ENCODE data around the gene CATSPERB.

CATSPERB gene

DNA sequence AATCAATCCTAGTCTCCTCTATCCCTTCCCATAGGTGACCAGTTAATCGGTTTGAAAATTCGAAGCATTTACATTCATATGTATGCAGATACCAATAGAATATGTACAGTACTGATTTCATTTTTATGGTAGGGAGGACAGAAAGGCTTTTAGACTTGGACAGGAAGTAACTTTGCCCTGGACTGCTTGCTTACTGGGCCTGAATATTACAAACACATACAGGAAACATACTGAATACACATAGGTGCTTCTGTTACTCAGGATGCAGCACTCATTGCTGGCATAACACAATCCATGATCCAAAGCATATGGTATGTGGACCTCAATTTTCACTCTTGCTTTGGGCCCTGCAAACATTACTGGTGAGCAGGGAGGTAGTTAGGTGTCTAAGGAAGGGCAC lies 71.1 kb downstream of the CATSPERB start:
- Histone ChIP-seq H3K36me3 (no peaks in the 10 kb centered on the region), H3K9ac (no peak overlapping the region), H3K4me2 (no peak overlapping the region), H3K9me3 (replicated peaks in 1 of 11) (no peaks in the 10 kb centered on the region), H4K20me1 (no peaks in the 10 kb centered on the region), H3K4me3 (no peak overlapping the region), H3K4me1 (peaks cover 0 to 7% (median 0%) of the 10 kb centered on the region in 10 experiments; a peak in 6 of 20 replicates), H3K27ac (no peak overlapping the region), H3K27me3 (no peaks in the 10 kb centered on the region)
- TF ChIP-seq Cebpa-rat (IDR thresholded peaks at IDR 0.05) = no peak

DNA sequence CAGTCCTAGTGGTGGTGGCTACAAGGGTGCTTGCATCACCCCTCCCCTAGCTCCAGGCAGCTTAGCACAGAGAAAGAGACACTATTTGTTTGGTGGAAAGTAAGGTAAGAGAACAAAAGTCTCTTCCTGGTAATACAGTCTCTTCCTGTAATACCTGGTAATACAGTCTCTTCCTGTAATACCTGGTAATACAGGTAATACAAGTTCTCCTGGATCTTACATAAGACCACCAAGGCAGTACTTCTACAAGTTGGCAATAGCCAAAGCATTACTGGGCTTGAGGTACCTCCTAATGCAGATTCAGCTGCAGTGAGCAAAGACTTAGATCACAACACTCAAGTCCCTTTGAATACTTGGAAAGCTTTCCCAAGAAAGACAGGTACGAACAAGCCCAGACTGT lies 77.0 kb downstream of the CATSPERB start:
- H3K9ac ChIP-seq = no peak overlapping the region

DNA sequence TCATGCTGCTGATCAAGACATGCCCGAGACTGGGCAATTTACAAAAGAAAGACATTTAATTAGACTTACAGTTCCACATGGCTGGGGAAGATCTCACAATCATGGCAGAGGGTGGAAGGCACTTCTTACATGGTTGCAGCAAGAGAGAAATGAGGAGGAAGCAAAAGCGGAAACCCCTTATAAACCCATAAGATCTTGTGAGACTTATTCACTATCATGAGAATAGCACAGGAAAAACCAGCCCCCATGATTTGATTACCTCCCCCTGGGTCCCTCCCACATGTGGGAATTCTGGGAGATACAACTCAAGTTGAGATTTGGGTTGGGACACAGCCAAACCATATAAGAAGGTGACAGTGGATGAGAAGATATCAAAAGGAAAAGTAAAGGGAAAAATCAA lies 78.4 kb downstream of the CATSPERB start:
- Histone ChIP-seq H3K4me1 (0 out of 20 replicates have a peak, but pooled peaks cover 0 to 3% (median 0%) of the 10 kb centered on the region in 10 experiments), H4K20me1 (no peaks in the 10 kb centered on the region), H3K27ac (no peak overlapping the region), H3K4me3 (no peak overlapping the region), H3K9ac (no peak overlapping the region), H3K27me3 (no peaks in the 10 kb centered on the region), H3K4me2 (no peak overlapping the region), H3K36me3 (no peaks in the 10 kb centered on the region), H3K9me3 (replicated peaks in 1 of 11) (no peaks in the 10 kb centered on the region)
- TF ChIP-seq Cebpa-rat (IDR thresholded peaks at IDR 0.05) = no peak

More for the DNA sequence above, 77.0 kb downstream of the CATSPERB start:
- Histone ChIP-seq H3K27ac (no peak overlapping the region), H3K4me1 (0 out of 20 replicates have a peak, but pooled peaks cover 0 to 3% (median 0%) of the 10 kb centered on the region in 10 experiments), H3K4me2 (no peak overlapping the region), H3K9me3 (replicated peaks in 1 of 11) (no peaks in the 10 kb centered on the region), H3K36me3 (no peaks in the 10 kb centered on the region), H3K27me3 (no peaks in the 10 kb centered on the region), H4K20me1 (no peaks in the 10 kb centered on the region), H3K4me3 (no peak overlapping the region)
- no peak for TF ChIP-seq Cebpa-rat (IDR thresholded peaks at IDR 0.05)

DNA sequence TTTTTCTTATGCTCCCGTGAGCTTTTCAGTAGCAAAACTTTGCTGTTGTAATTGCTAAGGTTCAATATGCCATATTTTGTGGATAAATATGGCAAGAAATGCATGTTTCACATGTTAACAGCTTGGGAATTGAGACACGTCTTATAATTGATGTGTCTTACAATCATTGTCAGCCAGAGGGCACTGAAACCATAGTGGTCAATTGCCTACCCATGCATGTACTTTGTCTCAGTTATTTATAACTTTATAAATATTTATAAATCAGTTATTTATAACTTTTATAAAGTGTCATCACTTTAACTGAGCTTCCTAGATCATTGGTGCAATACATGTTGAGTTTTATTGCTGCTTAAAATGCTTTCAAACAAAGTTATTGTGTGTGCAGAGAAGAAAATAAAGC lies 82.0 kb downstream of the CATSPERB start:
- Histone ChIP-seq H3K4me2 (no peak overlapping the region), H4K20me1 (no peaks in the 10 kb centered on the region), H3K36me3 (no peaks in the 10 kb centered on the region), H3K4me3 (no peak overlapping the region), H3K4me1 (0 out of 20 replicates have a peak, but pooled peaks cover 0 to 3% (median 0%) of the 10 kb centered on the region in 10 experiments), H3K27ac (no peak overlapping the region), H3K9me3 (replicated peaks in 1 of 11) (no peaks in the 10 kb centered on the region), H3K27me3 (no peaks in the 10 kb centered on the region), H3K9ac (no peak overlapping the region)
- TF ChIP-seq Cebpa-rat (IDR thresholded peaks at IDR 0.05) = no peak

DNA sequence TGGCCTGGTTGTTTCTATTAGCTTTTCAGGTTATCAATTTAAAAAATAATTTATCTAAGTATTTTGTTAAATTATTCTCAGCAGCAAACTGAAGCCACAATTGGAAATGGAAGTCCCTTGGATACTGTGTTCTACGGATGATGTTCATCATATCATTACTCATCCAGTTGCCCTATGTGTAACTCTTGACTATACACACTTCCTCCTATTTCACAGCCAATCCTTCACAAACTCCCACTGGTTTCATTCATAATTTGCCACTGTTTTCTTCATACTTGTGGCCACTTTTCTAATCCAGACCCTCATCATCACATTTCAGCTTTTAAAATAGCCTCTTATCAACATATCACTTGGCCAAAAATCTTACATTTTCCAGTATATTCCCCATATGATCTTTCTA lies 84.0 kb downstream of the CATSPERB start:
- Histone ChIP-seq H3K9me3 (replicated peaks in 1 of 11) (no peaks in the 10 kb centered on the region), H3K27me3 (no peaks in the 10 kb centered on the region), H4K20me1 (no peaks in the 10 kb centered on the region), H3K4me2 (no peak overlapping the region), H3K36me3 (no peaks in the 10 kb centered on the region), H3K27ac (no peak overlapping the region), H3K9ac (no peak overlapping the region), H3K4me3 (no peak overlapping the region), H3K4me1 (0 out of 20 replicates have a peak, but pooled peaks cover 0 to 3% (median 0%) of the 10 kb centered on the region in 10 experiments)
- TF ChIP-seq Cebpa-rat (IDR thresholded peaks at IDR 0.05) = no peak

DNA sequence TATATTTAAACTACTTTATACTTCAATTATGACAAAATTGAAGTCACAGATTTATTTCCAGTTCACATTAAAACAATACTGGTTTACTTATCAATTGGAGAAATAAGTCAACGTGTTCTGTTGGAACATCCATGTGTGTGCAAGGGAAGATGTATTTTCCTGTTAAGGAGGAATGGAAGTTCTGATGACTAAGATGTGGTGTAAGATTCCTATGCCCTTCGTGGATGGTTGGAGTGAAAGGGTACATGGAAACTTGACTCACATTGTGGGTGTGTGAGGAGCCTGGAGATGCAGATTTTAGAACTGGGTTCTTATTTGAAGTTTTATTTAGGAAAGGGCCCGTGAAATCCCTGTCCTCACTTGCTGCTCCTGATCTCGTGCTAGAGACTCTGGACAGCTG lies 95.3 kb downstream of the CATSPERB start:
- Histone ChIP-seq H3K27ac (no peak overlapping the region), H3K9ac (no peak overlapping the region), H3K4me1 (no peaks in the 10 kb centered on the region), H3K4me3 (no peak overlapping the region), H3K9me3 (replicated peaks in 1 of 11) (no peaks in the 10 kb centered on the region; a peak in 1 of 22 replicates), H3K27me3 (no peaks in the 10 kb centered on the region), H3K36me3 (no peaks in the 10 kb centered on the region), H3K4me2 (no peak overlapping the region), H4K20me1 (no peaks in the 10 kb centered on the region)
- no peak for TF ChIP-seq Cebpa-rat (IDR thresholded peaks at IDR 0.05)

DNA sequence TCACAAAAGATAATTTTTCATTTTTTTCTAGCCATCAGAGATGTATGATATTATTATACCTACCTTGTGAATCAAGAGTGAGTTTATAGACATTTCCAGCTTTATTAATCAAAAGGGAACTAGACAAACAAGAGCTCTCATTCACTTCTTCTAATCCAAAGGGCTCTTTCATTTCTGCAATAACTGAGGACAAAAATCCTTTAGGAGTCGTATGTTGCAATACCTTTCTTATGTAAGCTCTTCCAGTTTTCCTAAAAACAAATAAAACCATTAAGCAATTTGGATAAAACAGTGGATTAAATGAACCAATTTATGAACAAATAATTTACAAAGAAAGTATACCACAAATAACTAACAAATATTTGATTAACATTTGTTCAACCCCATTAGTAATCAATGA lies 107.1 kb downstream of the CATSPERB start:
- H3K9ac ChIP-seq = no peak overlapping the region
- no peaks in the 10 kb centered on the region for H3K9me3 ChIP-seq (replicated peaks in 1 of 11)
- no peaks in the 10 kb centered on the region for H3K4me1 ChIP-seq
- TF ChIP-seq Cebpa-rat (IDR thresholded peaks at IDR 0.05) = 0 out of 22 replicates have a peak, but pooled peaks of 1 of the 11 experiments have one; percentile 13
- H3K27me3 ChIP-seq = no peaks in the 10 kb centered on the region
- no peaks in the 10 kb centered on the region for H3K36me3 ChIP-seq
- no peak overlapping the region for H3K4me2 ChIP-seq
- H3K27ac ChIP-seq = no peak overlapping the region
- H3K4me3 ChIP-seq = no peak overlapping the region
- H4K20me1 ChIP-seq = no peaks in the 10 kb centered on the region

DNA sequence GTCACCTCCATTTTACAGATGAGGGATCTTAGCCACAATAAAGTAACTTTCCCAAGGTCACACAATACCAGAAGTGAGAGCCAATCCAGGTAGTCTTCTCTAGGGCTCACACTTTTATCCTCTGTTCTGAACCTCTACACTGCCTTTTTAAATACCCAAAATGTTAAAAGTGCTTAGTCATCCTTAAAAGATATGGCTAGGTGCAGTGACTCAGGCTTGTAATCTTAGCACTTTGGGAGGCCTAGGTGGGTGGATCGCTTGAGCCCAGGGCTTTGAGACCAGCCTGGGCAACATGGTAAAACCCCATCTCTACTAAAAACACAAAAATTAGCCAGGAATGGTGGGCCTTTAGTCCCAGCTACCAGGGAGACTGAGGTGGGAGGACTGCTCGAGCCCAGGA lies 117.7 kb downstream of the CATSPERB start:
- no peak for TF ChIP-seq Cebpa-rat (IDR thresholded peaks at IDR 0.05)
- Histone ChIP-seq H3K27ac (peak overlapping the region in 1 of 11 experiments; percentile 19; a peak in 1 of 22 replicates), H3K4me3 (no peak overlapping the region), H3K4me1 (no peaks in the 10 kb centered on the region), H3K36me3 (no peaks in the 10 kb centered on the region), H3K9ac (no peak overlapping the region), H4K20me1 (no peaks in the 10 kb centered on the region), H3K9me3 (replicated peaks in 1 of 11) (peaks cover 0 to 6% (median 0%) of the 10 kb centered on the region in 11 experiments; a peak in 2 of 22 replicates), H3K4me2 (no peak overlapping the region), H3K27me3 (no peaks in the 10 kb centered on the region)

DNA sequence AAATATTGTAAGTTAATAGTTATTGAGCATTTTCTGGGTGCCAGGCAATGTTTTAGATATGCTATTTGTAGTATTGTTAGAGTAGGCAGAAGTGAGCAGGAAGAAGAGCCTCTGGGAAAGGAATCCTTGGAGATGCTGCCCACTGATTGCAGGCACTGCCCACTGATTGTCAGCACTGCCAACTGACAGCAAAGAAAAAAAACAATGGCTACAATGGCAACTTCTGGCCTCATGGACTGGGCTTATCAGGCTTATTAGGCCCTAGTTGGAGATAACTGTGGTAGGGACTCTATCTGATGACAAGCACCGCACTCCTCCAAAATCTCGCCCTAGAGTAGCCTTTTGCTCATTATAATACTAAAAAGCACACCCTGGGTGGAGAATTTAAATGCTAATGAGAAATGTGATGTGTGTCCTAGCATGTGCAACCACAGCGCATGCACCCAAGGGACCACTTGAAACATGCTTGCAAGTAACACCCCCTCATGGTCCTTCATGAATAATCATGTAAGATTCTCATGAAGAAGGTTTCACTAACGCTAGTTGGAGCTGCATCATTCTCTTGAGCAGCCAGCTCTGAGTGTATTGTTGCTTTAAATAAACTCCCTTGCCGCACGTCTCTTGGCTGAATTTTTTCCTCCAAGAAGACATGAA lies 118.3 kb downstream of the CATSPERB start:
- H3K4me3 ChIP-seq = no peak overlapping the region
- H3K4me2 ChIP-seq = no peak overlapping the region
- H3K27me3 ChIP-seq = no peaks in the 10 kb centered on the region
- 0 out of 22 replicates have a peak overlapping the region, but pooled peaks of 1 of the 11 experiments have one; percentile 19 for H3K27ac ChIP-seq
- no peaks in the 10 kb centered on the region for H4K20me1 ChIP-seq
- no peak for TF ChIP-seq Cebpa-rat (IDR thresholded peaks at IDR 0.05)
- peaks cover 0 to 6% (median 0%) of the 10 kb centered on the region in 11 experiments; a peak in 2 of 22 replicates for H3K9me3 ChIP-seq (replicated peaks in 1 of 11)
- H3K36me3 ChIP-seq = no peaks in the 10 kb centered on the region
- no peak overlapping the region for H3K9ac ChIP-seq
- H3K4me1 ChIP-seq = no peaks in the 10 kb centered on the region

DNA sequence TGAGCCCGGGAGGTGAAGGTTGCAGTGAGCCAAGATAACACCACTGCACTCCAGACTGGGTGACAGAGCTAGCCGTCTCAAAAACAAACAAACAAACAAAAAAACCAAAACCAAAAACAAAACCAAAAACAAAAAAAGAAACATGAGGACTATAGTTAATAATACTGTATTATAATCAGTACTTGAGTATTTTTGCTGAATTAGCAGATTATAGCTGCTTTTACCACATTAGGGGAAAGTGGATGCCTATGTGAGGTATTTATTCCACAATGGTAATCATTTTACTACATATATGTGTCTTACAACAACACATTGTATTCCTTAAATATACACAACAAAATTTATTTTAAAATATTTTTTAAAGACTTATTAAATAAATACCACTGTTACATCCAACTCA lies 120.4 kb downstream of the CATSPERB start:
- no peak overlapping the region for H3K9ac ChIP-seq
- no peaks in the 10 kb centered on the region for H4K20me1 ChIP-seq

More for the DNA sequence above, 120.4 kb downstream of the CATSPERB start:
- Histone ChIP-seq H3K27me3 (no peaks in the 10 kb centered on the region), H3K9me3 (replicated peaks in 1 of 11) (peaks cover 0 to 6% (median 0%) of the 10 kb centered on the region in 11 experiments; a peak in 2 of 22 replicates), H3K4me1 (peaks cover 0 to 9% (median 2%) of the 10 kb centered on the region in 10 experiments; a peak in 9 of 20 replicates), H3K27ac (no peak overlapping the region), H3K4me2 (no peak overlapping the region), H3K4me3 (no peak overlapping the region), H3K36me3 (no peaks in the 10 kb centered on the region)
- TF ChIP-seq Cebpa-rat (IDR thresholded peaks at IDR 0.05) = no peak
